GM19238 (cell line): ENCODE data around the gene AARSD1.
"Not testable (repeated sequence)": the region's sequence is repeated elsewhere in the genome, so short reads cannot be mapped to it uniquely, and the experiment has no call there.

Source experiments
- DNase-seq: peaks from one replicate; pipeline ENCODE4 v3.0.0; 2011; ENCODE audit warnings: low spot score; ENCODE audit not compliant: insufficient read length

Gene AARSD1

GRCh38 chr17:42920106-42920900, 44.0 kb downstream of the AARSD1 start:
- DNase-seq = no peak

- not testable (repeated sequence) for DNase-seq
Measured at GRCh38 chr17:42919522-42920077, 44.7 kb downstream of the AARSD1 start.

GRCh38 chr17:42918902-42919521, 45.2 kb downstream of the AARSD1 start:
- no peak for DNase-seq

- DNase-seq = no peak
Measured at GRCh38 chr17:42917236-42917603, 47.0 kb downstream of the AARSD1 start.

GRCh38 chr17:42916388-42917235, 47.6 kb downstream of the AARSD1 start:
- not testable (repeated sequence) for DNase-seq

- not testable (repeated sequence) for DNase-seq
Measured at GRCh38 chr17:42915288-42915687, 49.0 kb downstream of the AARSD1 start.

- no peak for DNase-seq
Measured at GRCh38 chr17:42913981-42914617, 50.2 kb downstream of the AARSD1 start.

- DNase-seq = no peak
Measured at GRCh38 chr17:42913522-42913921, 50.7 kb downstream of the AARSD1 start.

- no peak for DNase-seq
Measured at GRCh38 chr17:42908872-42909700, 55.2 kb downstream of the AARSD1 start.

GRCh38 chr17:42906772-42907446, 57.3 kb downstream of the AARSD1 start:
- DNase-seq = no peak

GRCh38 chr17:42904110-42904469, 60.2 kb downstream of the AARSD1 start:
- DNase-seq = no peak

GRCh38 chr17:42901535-42902229, 62.6 kb downstream of the AARSD1 start:
- no peak for DNase-seq
